ENCODE results near the gene TRAPPC11. TPM values are rescaled to one million over a fixed set of nuclear protein-coding genes. Genes with fewer than 3 reads are reported as not detected.

TRAPPC11 gene
- polyA plus RNA-seq, 5 donors: 34.4 to 59.7 (median 50.5) TPM

GRCh38 chr4:183635741-183636140 is 23.4 kb upstream of the TRAPPC11 start:
- no peak for DNase-seq

- DNase-seq: no peak
Measured at GRCh38 chr4:183636503-183636902, 22.6 kb upstream of the TRAPPC11 start.

- DNase-seq: no peak
Measured at GRCh38 chr4:183636923-183637322, 22.2 kb upstream of the TRAPPC11 start.

- no peak for DNase-seq
Measured at GRCh38 chr4:183637461-183637860, 21.6 kb upstream of the TRAPPC11 start.

GRCh38 chr4:183638436-183638835 is 20.7 kb upstream of the TRAPPC11 start:
- no peak for DNase-seq

- DNase-seq: no peak
Measured at GRCh38 chr4:183639291-183639690, 19.8 kb upstream of the TRAPPC11 start.

GRCh38 chr4:183645326-183645725 is 13.8 kb upstream of the TRAPPC11 start:
- DNase-seq: no peak

- no peak for DNase-seq
Measured at GRCh38 chr4:183657564-183657963, 1.5 kb upstream of the TRAPPC11 start.

- peak in 1 of 2 donors; percentile 22 for DNase-seq
Measured at GRCh38 chr4:183658362-183659028, 598 bp upstream of the TRAPPC11 start.

GRCh38 chr4:183659872-183660242 is 764 bp downstream of the TRAPPC11 start:
- DNase-seq: no peak

- DNase-seq: no peak
Measured at GRCh38 chr4:183666088-183666487, 7.0 kb downstream of the TRAPPC11 start.

- DNase-seq: no peak
Measured at GRCh38 chr4:183670251-183670650, 11.2 kb downstream of the TRAPPC11 start.

- no peak for DNase-seq
Measured at GRCh38 chr4:183670960-183671555, 12.0 kb downstream of the TRAPPC11 start.

GRCh38 chr4:183674153-183674552 is 15.1 kb downstream of the TRAPPC11 start:
- no peak for DNase-seq

GRCh38 chr4:183675625-183676024 is 16.5 kb downstream of the TRAPPC11 start:
- no peak for DNase-seq

- no peak for DNase-seq
Measured at GRCh38 chr4:183681119-183681518, 22.0 kb downstream of the TRAPPC11 start.

- DNase-seq: no peak
Measured at GRCh38 chr4:183686461-183686860, 27.4 kb downstream of the TRAPPC11 start.

GRCh38 chr4:183688216-183688615 is 29.1 kb downstream of the TRAPPC11 start:
- DNase-seq: no peak

GRCh38 chr4:183691006-183691405 is 31.9 kb downstream of the TRAPPC11 start:
- no peak for DNase-seq

- no peak for DNase-seq
Measured at GRCh38 chr4:183691897-183692296, 32.8 kb downstream of the TRAPPC11 start.

GRCh38 chr4:183698909-183699308 is 39.8 kb downstream of the TRAPPC11 start:
- DNase-seq: no peak

GRCh38 chr4:183700407-183700806 is 41.3 kb downstream of the TRAPPC11 start:
- no peak for DNase-seq

- no peak for DNase-seq
Measured at GRCh38 chr4:183702492-183702891, 43.4 kb downstream of the TRAPPC11 start.

- DNase-seq: no peak
Measured at GRCh38 chr4:183714626-183715025, 55.5 kb downstream of the TRAPPC11 start.

Measured in right lung (tissue), 5 donors.